GM03348 (cell line): ENCODE measurements around the gene IQSEC3.

Experiments used
- DNase-seq: peaks from one replicate; pipeline ENCODE4 v3.0.0; 2012; ENCODE audit warnings: low spot score

Gene IQSEC3

GRCh38 chr12:138898-139534 is 72.4 kb downstream of the IQSEC3 start:
- no peak for DNase-seq

- DNase-seq = no peak
Observed at GRCh38 chr12:139585-139984, 73.0 kb downstream of the IQSEC3 start.

GRCh38 chr12:140162-140561 is 73.6 kb downstream of the IQSEC3 start:
- no peak for DNase-seq

- no peak for DNase-seq
Observed at GRCh38 chr12:143964-144649, 77.5 kb downstream of the IQSEC3 start.

GRCh38 chr12:144650-145284 is 78.2 kb downstream of the IQSEC3 start:
- no peak for DNase-seq

- DNase-seq = no peak
Observed at GRCh38 chr12:145369-145960, 78.9 kb downstream of the IQSEC3 start.

GRCh38 chr12:147242-147641 is 80.7 kb downstream of the IQSEC3 start:
- no peak for DNase-seq

- no peak for DNase-seq
Observed at GRCh38 chr12:148676-149416, 82.3 kb downstream of the IQSEC3 start.

GRCh38 chr12:151579-151978 is 85.0 kb downstream of the IQSEC3 start:
- DNase-seq = no peak

- no peak for DNase-seq
Observed at GRCh38 chr12:152440-152839, 85.9 kb downstream of the IQSEC3 start.

- DNase-seq = peak; percentile 67
Observed at GRCh38 chr12:153080-153746, 86.6 kb downstream of the IQSEC3 start.

GRCh38 chr12:154058-154457 is 87.5 kb downstream of the IQSEC3 start:
- no peak for DNase-seq

- DNase-seq = no peak
Observed at GRCh38 chr12:155006-155405, 88.4 kb downstream of the IQSEC3 start.

- DNase-seq = no peak
Observed at GRCh38 chr12:155646-156045, 89.1 kb downstream of the IQSEC3 start.

GRCh38 chr12:156945-157344 is 90.4 kb downstream of the IQSEC3 start:
- DNase-seq = no peak

- no peak for DNase-seq
Observed at GRCh38 chr12:157644-158043, 91.1 kb downstream of the IQSEC3 start.

GRCh38 chr12:159156-159782 is 92.7 kb downstream of the IQSEC3 start:
- DNase-seq = no peak

GRCh38 chr12:160858-161257 is 94.3 kb downstream of the IQSEC3 start:
- DNase-seq = no peak

- no peak for DNase-seq
Observed at GRCh38 chr12:161823-162222, 95.3 kb downstream of the IQSEC3 start.

- peak; percentile 39 for DNase-seq
Observed at GRCh38 chr12:162467-163307, 96.1 kb downstream of the IQSEC3 start.
